NCI-H2107 treated with DMSO at 0.1 percent for 48 hours (cell line): ENCODE measurements around the gene PDLIM4.

Source experiments
- DNase-seq: peaks from one replicate; lab custom pipeline; 2025; ENCODE audit not compliant: unreplicated experiment; lab: John Stamatoyannopoulos, UW

PDLIM4 gene

DNA sequence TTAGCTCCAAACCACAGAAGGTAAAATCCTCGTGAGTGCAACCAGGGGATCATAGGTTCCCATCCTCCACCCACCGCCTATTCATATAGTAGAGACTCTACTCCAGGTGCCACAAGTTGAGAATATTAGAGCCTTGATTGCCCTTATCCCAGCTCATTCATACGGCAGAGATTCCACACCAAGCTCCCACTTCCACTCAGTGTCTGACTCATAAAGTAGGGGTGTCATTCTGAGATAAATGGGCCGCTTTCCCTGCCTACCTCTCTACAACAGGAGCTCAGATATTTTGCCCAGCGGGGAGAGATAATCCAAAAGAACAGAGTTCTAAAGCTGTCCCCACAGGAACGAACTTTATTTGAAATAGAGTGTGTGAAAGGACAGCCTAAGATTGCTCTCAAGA, 46.1 kb downstream of the PDLIM4 start:
- DNase-seq, result no peak

DNA sequence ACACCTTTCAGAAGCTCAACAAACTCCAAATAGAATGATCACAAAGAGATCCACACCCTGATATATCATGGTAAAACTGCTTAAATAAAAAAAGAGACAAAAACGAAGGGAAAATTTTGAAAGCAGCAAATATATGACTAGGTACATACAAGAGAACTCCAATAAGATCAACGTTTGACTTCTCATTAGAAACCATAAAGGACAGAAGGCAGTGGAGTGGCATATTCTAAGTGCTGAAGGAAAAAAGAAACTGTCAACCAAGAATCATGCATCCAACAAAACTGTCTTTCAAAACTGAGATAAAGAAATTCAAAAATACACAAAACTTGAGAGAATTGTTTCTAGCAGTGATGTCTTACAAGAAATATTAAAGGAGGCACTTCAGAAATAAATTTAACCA, 47.9 kb downstream of the PDLIM4 start:
- no peak for DNase-seq

DNA sequence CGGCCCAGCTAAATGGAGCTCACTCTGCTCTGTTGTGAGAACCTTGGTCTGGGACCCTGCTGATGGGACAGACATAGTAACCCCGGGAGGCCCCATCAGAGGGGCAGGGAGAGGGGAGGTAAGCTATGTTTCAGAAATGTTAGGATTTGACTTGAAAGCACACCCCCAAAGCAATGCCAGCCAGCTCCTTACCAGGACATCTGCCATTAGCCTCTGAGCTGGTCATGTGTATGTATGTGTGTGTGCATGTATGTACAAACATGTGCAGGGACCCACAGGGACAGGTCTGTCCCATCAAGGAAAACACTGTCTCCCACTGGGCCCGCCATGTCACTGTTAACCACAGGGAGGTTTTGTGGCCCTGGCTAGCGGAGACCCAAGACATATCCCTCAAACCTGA, 51.2 kb downstream of the PDLIM4 start:
- no peak for DNase-seq

DNA sequence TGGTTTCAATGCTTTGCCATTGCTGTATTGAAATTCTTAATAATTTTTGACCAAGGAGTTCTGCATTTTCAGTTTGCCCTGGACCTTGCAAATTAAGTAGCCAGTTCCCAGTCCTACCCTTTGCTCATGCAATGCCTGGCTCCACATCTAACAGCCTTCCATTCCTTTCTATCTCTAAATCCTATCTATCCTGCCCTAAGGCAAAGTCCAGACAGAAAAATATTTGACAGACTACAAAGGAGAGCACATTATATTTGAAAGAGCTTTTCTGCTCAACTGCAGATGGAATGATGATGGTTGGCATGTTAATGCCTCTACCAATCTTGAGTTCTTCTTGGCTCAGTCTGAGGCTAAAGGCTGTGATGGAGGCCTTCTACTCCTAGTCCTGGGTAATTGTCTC, 52.2 kb downstream of the PDLIM4 start:
- no peak for DNase-seq

DNA sequence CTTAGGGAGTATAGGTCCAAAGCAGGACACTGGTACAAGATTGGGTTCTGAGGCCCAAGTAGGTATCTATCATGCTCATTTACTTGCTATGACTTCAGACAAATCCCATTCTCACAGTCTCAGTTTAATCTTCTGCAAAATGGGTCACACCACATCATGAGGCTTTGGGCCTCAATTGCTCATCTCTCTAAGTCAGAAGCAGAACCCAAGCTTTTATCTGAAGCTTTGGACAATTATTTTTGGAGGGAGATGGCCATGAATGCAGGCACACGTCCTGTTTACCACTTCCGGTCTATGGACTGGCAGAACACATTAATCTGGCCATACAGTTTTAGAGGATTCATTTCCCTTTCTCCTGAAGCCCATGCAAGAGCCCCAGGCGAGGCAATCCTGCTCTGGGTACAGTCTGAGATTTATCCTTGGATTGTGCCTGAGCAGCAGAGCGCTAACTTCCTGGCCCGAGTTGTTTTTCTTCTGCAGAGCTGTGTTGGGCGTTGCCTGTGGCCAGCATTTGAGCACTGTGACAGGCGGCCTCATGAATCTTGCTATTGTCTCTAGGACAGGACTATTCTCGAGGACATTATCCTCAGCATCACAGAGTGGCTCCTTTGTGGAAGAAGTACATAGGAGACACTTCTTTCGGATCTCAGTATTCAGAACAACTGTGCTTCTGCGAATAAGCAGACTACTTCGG, 52.8 kb downstream of the PDLIM4 start:
- no peak for DNase-seq

DNA sequence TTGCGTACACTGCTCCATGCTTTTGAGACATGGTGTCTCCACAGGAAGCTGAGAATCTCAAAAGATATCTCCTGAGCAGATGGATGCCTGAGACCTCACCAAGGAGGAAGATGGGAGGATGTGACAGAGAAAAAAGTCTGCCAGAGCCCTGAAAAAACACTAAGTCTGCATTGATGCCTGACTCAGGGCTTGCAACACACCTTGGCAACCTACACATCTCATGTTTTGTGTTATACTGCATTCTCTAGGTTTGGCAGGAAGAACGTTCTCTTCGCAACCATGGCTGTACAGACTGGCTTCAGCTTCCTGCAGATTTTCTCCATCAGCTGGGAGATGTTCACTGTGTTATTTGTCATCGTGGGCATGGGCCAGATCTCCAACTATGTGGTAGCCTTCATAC, 55.9 kb downstream of the PDLIM4 start:
- DNase-seq, result no peak

DNA sequence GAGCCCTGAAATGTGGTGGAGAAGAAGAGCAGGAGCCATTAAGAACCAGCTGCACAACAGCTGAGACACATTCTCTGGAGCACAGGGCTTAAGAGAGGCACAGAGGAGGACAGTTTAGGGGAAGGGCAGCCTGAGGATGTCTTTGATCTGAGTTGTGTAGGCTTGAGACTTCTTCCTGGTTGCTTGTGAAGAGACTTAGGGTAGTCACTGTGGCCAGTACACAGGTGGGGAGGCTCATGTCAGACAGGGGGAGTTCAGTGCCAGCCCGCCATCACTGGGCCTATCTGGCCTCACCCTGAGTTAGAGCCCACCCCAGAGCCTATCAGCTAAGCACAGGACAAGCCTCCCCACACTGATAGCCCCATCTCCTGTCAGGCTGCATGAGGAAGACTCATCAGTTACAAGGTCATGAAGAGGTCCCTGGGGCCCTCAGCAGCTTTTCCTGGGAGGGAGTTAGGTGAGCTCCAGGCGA, 56.5 kb downstream of the PDLIM4 start:
- no peak for DNase-seq

DNA sequence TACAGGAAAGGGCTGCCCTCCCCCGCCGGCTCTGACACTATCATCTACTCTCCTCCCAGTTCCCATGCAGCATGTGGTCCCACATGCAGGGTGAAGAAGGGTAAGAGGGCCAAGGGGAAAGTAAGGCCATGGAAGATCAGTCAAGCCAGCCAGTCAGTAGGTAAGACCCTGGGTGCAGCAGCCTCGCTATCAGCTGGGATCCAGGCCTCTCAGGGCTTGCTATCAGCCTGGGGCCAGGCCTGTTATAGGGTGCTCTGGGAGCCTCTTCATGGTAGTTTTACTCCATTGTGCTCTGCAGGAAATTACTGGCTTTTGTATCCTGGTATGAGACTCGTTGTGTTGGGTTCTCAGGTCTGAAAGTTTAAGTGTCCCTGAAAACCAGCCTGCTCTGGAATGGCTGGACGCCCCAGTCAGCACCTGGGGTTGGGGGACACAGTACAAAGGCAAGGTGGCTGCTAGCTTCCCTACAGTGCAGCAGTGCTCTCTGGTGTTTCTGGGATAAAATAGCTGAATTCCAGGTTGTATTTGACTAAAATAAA, 58.1 kb downstream of the PDLIM4 start:
- no peak for DNase-seq

DNA sequence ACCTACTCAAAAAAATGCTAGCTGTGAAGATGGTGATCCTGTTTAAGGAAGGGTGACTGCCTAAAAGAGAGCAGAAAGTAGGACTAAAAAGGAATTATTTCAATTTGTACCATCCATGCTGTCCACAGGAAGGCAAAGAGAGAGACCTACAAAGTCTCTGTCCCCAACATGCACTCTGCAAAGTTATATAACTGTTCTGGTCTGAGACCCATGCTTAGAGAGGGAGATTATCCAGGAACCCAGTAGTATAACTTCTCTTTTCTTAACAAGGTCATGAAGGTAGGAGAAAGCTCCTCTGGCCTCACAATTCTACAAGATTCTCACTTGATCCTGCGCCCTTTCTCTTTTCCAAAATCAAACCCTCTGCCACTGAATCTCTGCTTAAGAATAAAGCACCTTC, 62.5 kb downstream of the PDLIM4 start:
- DNase-seq, result no peak

DNA sequence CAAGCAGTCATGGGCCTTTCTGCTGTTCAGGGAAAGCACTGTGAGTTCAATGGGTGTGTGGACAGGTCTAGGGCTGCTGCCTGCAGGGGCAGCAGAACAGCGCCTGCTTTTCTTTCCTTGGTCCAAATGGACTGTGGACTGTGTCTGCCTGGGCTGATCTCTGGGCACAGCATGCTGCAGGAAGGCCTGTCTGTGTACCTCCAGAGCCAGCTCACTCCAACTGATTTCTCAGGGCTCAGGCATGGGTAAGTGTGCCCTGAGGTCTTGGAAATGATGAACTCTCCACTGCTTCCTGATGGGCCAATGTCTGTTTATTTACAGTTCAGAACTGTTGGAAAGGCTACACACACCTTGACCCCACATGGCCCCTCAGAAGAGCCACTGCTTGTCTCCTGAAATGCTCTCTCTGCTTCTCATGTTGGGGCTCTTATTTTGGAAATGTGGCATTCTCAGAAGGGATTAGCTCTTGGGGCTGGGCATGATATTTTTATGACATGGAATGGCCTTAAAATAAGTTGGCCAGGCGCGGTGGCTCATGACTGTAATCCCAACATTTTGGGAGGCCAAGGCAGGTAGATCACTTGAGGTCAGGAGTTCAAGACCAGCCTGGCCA, 63.7 kb downstream of the PDLIM4 start:
- DNase-seq, result no peak

DNA sequence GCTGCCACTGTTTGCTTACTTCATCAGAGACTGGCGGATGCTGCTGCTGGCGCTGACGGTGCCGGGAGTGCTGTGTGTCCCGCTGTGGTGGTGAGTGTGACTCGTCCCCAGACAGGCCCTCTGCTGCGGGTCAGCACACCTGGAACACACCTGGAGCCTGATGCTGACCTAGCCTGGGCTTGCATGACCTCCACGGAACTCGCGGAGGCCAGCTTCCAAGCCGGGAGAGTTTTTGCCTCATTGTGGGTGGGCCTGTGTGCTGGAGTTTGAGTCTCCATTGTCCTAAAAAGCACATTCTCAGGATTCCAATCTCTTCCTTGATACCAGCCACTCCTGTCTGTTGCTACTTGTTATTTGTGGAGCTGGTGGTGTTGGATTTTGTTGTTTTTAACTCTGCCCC, 64.8 kb downstream of the PDLIM4 start:
- no peak for DNase-seq
